KBM-7 (cell line): ENCODE data around the gene OTOGL.

Experiments used
- DNase-seq: peaks from one replicate; pipeline ENCODE4 v3.0.0-alpha.2; 2015
- in situ Hi-C: fragments of 300-500 bp; cut with MboI; formaldehyde crosslinking; loops from 2 replicates; pipeline ENCODE4 v1.14.3; 2020; ENCODE audit warnings: low sequenced_read_pairs, low pct_unique_long_range_greater_than_20kb, mixed read lengths

Gene OTOGL

DNA sequence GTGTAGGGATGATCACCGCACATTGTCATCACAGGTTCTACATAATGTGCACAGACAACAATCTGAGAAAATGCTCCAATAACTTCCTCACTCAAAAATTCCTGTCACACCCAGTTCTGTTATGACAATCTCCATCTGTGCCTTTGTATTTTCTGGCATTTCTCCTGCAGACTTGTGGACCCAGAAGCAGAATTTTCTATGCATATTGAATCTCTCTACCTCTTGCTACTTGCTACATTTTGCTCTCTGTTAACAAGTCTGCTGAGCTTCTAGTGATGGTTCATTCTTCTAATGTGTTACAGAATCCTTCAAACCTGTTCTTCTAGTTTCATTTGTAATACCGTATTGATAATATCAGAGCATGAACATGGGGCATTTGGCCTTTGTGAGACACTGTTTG, 216.9 kb downstream of the OTOGL start:
- in situ Hi-C loops: no loop called here
- no peak for DNase-seq

DNA sequence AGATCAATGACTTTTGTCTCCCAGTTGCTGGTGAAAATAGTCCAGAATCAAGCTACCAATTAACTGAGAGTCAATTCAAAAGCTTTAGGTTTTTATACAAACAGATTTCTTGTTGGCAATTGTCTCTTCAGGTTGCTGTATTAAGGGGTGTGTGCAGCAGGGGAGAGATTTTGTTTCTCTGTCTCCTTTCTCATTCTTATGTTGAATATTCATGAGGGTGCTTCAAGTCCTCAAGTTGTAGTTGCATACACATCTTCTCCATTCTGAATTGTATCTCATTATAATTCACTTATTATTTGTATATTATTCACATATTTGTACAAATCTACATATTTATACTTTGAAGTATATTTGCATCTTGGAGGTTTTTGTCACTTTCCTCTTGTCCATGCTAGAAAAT, 218.0 kb downstream of the OTOGL start:
- in situ Hi-C loops: no loop called here
- DNase-seq: no peak

DNA sequence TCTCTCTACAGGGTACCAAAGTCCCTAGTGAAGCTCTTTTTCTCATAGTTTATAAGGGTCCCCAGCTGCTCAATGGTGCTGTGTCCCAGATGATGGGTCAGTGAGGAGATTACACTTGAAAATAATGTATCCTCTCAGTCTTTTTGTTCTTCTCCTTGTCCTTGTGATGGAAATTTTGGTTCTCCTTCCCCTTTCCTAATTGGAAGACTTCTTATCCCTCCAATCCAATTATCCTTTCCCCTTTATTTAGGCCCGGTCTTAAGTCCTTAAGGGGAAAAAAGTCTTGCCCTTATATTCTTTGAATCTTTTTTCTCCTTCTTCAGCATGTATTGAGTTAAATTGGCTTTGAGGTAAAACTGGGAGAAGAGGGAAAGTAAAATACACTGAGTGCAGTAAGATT, 218.6 kb downstream of the OTOGL start:
- in situ Hi-C loops: no loop called here
- DNase-seq: no peak

DNA sequence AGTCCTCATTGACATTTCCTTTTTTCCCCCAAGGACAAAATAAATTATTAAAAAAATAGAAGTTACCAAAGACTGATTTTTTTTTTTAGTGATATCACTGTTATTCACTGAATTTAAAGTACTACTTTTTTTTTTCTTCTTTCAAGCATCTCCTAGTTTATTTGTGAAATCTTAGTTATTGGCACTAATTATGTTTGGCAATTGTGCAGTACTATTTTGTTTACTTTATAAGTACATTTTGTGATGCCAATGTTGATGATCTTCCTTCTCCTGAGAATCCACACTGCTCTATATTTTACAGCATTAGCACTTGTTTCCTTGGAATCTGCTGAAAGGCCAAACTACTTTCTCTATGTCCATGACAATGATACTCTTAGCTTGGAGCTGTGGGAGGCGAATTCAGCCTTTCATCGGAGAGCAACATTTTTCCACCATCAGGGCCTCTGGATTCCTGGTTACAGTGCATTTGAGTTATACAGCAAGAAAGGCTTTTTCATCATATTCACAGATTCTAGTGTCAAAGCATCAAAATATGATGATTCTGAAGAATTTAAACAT, 220.9 kb downstream of the OTOGL start:
- no peak for DNase-seq
- in situ Hi-C loops: no loop called here

DNA sequence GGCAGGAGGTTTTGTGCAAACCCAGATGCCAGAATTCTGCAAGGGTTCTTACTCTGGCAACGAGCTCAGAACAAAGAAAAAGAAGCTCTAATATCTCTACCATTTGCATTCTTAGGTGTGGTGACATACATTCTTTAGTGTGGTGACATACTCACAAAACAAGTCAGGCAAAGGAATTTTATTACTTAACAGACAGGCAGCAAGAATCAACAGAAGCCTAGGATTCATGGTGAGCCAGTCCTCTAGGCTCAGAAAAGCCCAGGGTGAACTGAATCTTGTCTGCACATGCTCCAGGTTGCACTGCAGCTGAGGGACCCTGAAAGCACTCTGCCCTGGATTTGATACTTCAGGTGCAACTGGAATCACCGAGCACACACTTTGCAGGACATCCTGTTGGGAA, 222.3 kb downstream of the OTOGL start:
- DNase-seq: no peak
- in situ Hi-C loops: no loop called here

DNA sequence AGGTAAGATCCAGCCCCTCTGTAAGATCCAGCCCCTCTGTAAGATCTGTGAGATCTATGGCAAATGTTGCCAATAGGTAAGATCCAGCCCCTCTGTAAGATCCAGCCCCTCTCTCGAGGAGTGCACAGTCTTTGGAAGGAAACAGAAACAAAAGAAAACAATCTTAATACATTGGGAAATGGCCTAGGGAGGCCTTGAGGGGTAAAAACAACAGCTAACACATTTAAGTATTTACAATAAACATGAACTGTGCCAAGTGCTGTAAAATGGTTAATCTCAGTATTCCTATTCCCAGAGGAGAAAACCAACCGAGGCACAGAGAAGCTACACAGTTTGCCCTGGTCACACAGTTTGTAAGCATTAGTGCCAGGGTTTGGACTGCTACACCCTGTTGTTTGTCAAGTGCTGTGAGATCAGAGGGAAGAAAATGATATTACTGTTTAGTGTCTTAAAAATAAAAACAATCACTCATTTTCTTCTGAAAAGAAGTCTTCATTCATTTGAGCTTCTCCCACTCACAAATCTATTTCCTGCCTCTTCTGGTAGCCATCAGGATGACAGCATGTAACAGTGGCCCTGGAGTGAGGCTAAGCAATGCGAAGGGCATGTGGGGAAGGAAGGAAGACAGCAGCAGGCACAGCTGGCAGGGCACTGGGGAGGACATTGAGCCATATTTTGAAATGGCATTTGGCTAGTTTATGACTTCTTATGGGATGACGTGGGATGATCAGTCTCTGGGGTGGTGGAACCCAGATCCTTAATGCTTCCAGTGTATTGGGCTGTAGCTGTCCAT, 226.0 kb downstream of the OTOGL start:
- in situ Hi-C loops: no loop called here

DNA sequence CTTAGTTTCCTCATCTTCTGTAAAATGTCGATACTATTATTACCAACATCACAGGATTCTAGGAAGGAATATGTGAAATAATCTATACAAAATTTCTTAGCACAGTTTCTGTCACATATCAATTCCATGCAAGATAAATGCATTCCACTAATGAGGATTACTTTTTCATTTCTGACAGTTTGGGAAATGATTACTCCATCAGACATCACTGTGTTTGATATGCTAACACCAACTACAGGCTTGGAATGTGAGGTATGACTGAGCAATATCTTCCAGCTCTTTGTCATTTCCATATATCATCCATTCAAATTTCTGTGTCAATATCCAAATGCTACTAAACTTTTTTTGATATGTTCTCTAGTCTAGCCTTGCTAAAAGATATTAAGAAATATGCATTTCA, 233.5 kb downstream of the OTOGL start:
- DNase-seq: no peak
- in situ Hi-C loops: no loop called here

More for the DNA sequence above, 226.0 kb downstream of the OTOGL start:
- DNase-seq: no peak

DNA sequence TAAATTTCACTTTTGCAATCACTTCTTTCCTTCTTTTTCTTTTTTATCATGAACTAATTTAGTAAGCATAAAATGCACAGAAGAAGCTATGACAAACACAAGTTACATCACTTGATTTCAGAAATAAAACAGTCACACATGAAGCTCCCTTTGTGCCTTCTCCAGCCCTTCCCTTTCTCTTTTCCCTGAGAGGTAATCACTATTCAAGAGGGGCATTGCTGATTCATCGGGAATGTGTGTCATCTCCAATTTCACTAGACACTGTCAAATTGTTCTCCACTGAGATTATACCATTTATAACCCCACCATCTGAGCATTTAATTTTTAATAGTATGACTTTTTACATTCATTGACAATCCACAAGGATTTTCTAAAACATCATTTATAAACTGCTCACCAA, 253.1 kb downstream of the OTOGL start:
- DNase-seq: no peak
- in situ Hi-C loops: no loop called here

DNA sequence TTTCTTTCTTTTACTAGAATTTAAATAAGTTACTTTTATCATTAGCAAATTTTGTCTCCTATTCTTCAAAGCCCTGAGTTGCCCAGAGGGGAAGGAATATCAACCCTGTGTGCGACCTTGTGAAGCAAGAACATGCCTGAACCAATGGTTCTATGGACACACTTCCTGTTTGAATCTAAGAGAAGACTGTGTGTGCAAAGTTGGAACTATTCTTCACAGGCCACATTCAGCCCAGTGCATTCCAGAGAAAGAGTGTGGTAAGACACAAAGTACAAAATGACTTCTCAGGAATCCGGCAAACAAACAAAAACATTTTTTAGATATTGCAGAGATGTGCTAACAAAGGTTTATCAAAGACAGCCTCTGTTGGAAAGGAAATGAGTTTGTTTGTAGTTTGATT, 253.9 kb downstream of the OTOGL start:
- in situ Hi-C loops: no loop called here
- no peak for DNase-seq

DNA sequence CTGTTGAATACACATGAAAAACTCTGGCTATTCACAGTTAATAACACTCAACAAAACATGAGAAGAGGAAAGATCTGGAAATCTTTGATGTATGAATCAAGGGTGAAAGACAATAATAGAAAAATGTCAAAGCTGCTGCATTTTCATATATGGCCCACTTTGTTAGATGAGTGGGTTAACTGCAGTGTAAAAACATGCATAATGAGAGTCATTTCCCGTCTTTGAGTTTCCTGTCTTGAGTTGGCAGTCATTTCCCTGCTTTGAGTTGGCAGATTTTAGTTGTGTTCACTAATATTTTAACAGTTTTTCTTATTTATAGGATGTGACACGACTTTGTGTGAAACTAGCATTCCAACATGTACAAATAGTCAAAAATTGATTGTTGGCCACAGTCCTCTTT, 256.8 kb downstream of the OTOGL start:
- no peak for DNase-seq
- in situ Hi-C loops: no loop called here

DNA sequence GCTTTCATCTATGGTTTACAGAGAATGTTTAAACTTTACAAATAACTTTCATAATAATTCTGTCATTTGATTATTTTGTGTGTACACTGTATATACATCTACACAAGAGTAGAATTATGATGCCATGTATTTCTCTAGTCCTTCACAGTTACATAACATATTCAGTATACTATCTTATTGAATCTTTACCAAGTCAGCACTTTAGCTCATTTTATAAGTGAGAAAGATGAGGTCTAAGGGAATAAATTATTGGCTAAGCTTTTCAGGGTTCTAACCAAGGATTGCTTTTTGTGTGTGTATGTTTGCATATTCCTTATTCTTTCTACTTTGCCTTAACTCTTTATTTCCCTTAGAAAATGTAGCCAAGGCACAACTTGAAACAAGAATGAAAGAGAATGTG, 260.4 kb downstream of the OTOGL start:
- DNase-seq: no peak
- in situ Hi-C loops: no loop called here

DNA sequence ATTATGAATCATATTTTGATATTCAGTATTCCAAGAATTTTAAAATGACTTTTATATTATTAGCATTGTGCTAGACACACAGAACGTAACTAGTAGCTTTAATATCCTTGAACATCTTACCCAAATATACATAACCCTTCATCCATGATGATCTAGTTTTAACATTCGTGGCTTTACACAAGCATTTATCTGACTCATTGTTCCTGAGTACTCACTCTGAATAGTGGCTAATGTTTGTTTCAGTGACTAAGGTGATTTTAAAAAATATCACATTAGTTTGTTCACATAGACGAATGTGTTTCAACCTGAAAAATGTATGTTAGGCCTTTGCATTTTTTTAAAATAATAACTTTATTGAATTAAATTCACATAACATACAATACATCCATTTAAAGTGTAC, 264.7 kb downstream of the OTOGL start:
- no peak for DNase-seq
- in situ Hi-C loops: no loop called here

DNA sequence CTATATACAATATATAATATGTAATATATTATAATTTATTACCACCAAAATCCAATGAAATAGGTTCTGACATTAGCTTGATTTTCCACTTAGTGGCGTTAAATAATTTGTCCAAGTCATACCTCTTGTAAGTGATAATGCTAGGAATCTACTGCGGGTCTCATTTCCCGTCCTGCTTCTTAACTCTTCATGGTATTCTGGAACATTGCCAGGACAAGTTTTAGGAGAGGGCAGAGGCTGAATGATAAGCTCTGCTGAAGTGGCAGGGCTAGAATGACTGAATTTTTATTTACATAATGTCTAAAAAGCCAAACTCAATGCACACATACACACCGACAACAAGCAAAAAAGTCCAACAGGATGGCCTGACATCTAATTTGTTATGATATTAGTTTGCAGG, 274.3 kb downstream of the OTOGL start:
- DNase-seq: no peak
- in situ Hi-C loops: no loop called here

DNA sequence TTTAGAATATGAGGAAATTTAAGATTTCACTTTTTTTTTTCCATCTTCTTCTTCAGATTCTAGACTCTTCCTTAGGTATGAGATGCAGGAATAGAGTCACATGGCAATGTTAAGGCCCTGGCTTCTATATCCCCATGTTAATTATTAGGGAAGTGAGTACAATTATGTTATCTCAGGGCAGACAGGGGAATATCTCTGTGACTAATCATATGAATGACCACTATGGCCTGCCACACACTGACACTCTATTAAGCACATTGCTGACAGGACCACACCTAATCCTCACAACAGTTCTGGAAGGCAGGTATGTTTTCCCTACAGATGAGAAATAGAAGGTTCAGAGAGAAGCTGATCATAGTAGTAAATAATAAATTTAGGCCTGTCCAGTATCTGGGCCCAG, 275.3 kb downstream of the OTOGL start:
- in situ Hi-C loops: no loop called here
- DNase-seq: no peak

DNA sequence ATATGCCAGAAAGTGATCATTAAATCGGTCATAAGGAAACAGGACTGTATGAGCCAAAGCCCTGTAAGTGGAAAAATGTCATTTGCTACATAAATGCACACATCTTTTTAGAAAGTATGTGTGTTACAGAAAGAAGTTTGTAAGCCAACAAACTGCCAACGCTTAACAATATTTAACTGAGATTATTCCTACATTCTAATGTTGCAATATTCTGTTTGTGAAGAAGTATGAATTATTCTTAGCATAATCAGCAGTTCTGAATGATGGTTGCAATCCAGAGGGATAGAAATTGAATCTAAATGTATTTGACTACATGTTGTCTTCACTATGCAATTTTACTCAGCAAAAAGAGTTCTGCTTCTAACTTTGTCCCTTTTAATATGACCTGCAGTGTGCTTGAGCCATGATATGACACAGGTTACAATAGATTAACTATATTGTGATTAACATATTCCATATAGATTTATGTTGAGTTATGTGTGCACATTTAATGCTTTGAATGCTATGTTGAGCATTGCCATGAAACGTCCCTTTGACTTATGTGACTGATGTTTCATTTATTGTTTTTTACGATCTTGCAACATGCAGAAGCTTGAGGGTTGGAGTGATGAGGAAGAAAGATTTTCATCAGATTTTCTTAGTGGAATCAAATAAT, 277.9 kb downstream of the OTOGL start:
- in situ Hi-C loops: no loop called here
- DNase-seq: no peak

DNA sequence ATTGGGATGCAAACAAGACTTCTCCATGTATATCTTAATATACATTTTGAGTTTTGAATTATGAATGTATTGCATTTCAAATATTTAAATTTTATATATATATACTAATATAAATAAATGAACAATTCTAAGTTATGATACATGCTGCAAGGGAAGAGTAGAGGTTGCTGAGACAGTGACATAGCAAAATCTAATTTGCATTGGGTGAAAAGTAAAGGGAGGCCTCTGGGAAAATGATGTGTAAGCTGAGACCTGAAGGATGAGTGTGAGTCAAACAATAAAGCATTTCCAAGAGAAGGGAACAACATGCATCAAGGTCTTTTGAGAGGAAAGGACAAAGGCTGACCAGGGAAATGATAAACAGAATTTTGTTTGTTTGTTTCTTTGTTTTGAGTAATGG, 281.8 kb downstream of the OTOGL start:
- no peak for DNase-seq

DNA sequence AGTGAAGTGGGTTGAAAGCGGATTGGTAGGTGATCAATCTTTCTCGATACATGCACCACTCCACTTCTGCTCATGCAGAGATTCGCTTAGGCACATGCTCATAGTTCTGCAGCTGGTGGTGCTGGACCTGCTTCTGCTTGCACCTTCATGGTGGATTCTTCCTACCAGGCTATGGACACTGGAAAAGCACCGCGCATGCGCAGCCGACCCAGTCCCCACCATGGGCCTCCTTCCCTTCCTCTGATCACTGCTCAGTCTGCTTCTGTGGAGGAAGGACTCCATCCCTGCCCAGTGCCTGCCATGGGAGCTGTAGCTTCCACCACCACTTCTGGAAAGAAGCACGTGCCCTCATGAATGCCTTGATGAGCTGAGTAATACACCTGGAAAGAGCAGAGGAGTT, 282.9 kb downstream of the OTOGL start:
- DNase-seq: no peak
- in situ Hi-C loops: no loop called here

More for the DNA sequence above, 281.8 kb downstream of the OTOGL start:
- in situ Hi-C loops: no loop called here

DNA sequence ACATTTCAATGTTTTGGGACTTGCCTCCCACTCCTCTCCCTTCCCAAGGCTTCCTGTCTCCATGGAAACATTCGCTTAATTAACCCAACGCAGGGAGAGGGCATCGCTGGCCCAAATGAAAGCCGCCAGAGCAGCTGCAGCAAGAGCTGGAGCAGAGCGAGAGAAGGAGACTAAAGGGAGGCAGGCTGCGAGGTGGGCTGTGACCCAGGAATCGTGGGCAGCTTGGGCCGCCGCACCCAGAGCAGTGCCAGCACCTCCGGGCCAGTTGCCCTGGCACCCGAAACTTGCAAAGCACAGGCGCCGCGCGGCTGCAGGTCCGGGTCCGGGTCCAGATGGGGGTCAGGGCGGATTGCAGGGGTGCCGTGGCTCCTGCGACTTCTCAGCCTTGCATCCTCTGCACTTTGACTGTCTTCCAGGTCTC, 301.2 kb downstream of the OTOGL start:
- no peak for DNase-seq

DNA sequence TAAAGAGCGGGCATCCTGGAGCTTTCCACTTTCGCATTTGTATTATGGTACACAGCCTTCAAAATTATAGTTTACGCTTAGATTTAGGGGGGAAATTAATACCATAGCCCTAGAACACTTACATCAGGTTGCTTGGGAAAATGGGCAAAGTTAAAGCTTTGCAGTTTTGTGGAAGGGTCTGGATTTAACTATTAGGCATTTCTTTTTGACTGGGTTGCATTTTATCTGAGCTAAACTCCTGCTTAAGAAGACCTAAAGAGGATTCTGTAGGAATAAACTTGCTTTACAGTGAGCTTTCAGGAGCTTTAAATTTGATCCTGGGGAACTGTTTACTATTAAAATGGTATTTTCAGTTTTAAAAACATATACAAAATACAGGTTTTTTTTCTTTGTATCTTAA, 301.9 kb downstream of the OTOGL start:
- in situ Hi-C loops: no loop called here

More for the DNA sequence above, 301.2 kb downstream of the OTOGL start:
- in situ Hi-C loops: no loop called here

DNA sequence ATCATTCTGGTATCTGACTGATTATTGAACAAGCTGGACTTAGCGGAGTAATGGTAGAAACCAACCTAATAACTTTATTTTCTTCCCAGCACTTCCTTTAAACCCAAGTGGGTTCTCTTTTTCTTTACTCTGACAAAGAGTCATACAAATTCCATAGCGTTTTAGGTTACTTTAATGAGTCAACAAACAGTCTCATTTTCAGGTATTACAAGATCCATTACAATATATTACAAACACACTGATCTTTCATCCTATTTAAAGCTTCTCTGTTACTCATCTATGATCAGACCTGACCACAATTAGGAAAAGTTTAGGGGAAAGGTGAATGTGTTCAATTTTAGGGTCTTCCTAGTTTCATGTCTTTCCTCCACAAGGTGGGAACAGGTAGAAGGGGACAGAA, 305.3 kb downstream of the OTOGL start:
- DNase-seq: no peak
- in situ Hi-C loops: no loop called here

More for the DNA sequence above, 301.9 kb downstream of the OTOGL start:
- DNase-seq: no peak

DNA sequence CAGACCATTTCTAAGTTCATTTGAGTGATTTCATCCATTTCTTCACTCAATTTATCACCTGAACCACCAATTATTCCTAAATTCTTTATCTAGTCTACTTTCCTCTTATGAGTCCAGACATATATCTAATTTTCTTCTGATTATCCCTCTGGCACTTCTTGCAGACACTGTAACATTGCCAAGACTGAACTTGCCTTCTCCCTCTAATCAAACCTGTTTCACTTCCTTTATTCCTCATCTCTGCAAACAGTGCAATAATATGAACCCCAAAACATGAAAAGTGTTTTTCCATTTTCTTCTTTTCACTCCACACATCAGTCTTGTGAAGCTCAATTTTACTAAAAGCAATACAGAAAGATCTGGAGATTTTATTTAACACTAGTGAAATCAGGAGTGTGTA, 306.9 kb downstream of the OTOGL start:
- in situ Hi-C loops: no loop called here
- no peak for DNase-seq
